CD4-positive, alpha-beta T cell (primary cell): ENCODE data around the gene SYNGR3. TPM values are rescaled to one million over a fixed set of nuclear protein-coding genes. Genes with fewer than 3 reads are reported as not detected.

Source experiments
- ATAC-seq: fragments of 200-7000 bp; cut with Tn5 transposase; one replicate; pipeline ENCODE4 v1.10.0; 2022; ENCODE audit warnings: mild to moderate bottlenecking; ENCODE audit not compliant: poor library complexity
- CTCF ChIA-PET: fragments of 350-600 bp; sonication (Branson Sonifier 250); formaldehyde crosslinking; loops from one replicate; lab custom pipeline; 2021; ENCODE audit warnings: antibody characterized with exemption, inconsistent platforms; lab: Charles Lee
- POLR2A ChIA-PET: fragments of 350-600 bp; sonication (Branson Sonifier 250); formaldehyde crosslinking; loops from one replicate; lab custom pipeline; 2021; ENCODE audit warnings: antibody characterized with exemption, inconsistent platforms; lab: Charles Lee
- DNase-seq, 14 experiments: peaks; one replicate each; pipeline ENCODE4 v3.0.0-alpha.2; 2013 to 2020; ENCODE audit warnings: mixed read lengths in 2 of 14
- H3K27ac ChIP-seq, 2 donors: one replicate each; pipeline versions ENCODE4 v1.5.1 to v1.7.0; 2013; ENCODE audit warnings: low read length in 2 of 2, low read depth in 1 of 2, mild to moderate bottlenecking in 1 of 2
- H3K27me3 ChIP-seq, 2 experiments: 1 replicate in 1 of 2; 2 replicates in 1 of 2; pipeline versions ENCODE4 v1.6.1 to v1.7.0; 2013; ENCODE audit warnings: low read length in 2 of 2, control low read depth in 1 of 2, mild to moderate bottlenecking in 1 of 2, moderate library complexity in 1 of 2; ENCODE audit not compliant: insufficient read depth in 2 of 2, control insufficient read depth in 1 of 2
- H3K36me3 ChIP-seq: one replicate; pipeline ENCODE4 v1.6.1; 2013; ENCODE audit warnings: low read length, control low read depth; ENCODE audit not compliant: insufficient read depth
- H3K4me1 ChIP-seq: one replicate; pipeline ENCODE4 v1.6.1; 2013; ENCODE audit warnings: low read length, control low read depth; ENCODE audit not compliant: insufficient read depth
- H3K4me3 ChIP-seq: one replicate; pipeline ENCODE4 v1.5.1; 2013; ENCODE audit warnings: mild to moderate bottlenecking, low read length, moderate library complexity
- H3K9me3 ChIP-seq, 2 experiments: 1 replicate in 1 of 2; 2 replicates in 1 of 2; pipeline versions ENCODE4 v1.6.1 to v1.7.0; 2013; ENCODE audit warnings: low read length in 2 of 2, mild to moderate bottlenecking in 2 of 2, control low read depth in 1 of 2, moderate library complexity in 1 of 2; ENCODE audit not compliant: control insufficient read depth in 1 of 2, insufficient read depth in 1 of 2
- H3K27ac Mint-ChIP-seq: one replicate; pipeline ENCODE4 v1.8.0; 2020; ENCODE audit warnings: mixed read lengths
- H3K27me3 Mint-ChIP-seq: one replicate; pipeline ENCODE4 v1.8.0; 2021; ENCODE audit warnings: mixed read lengths
- H3K36me3 Mint-ChIP-seq: one replicate; pipeline ENCODE4 v1.8.0; 2021; ENCODE audit warnings: low read depth, mixed read lengths
- H3K4me1 Mint-ChIP-seq: one replicate; pipeline ENCODE4 v1.8.0; 2021; ENCODE audit warnings: low read depth, mixed read lengths
- H3K4me3 Mint-ChIP-seq: one replicate; pipeline ENCODE4 v1.8.0; 2020; ENCODE audit warnings: mild to moderate bottlenecking, mixed read lengths
- H3K9me3 Mint-ChIP-seq: one replicate; pipeline ENCODE4 v1.8.0; 2020; ENCODE audit warnings: mixed read lengths
- CTCF ChIP-seq: fragments of 200-600 bp; IDR thresholded peaks from one replicate; pipeline ENCODE4 v1.8.0; 2022; ENCODE audit warnings: antibody characterized with exemption, mild to moderate bottlenecking
- intact Hi-C, 2 experiments: fragments of 100-400 bp; cut with DNase I in 1 of 2; cut with micrococcal nuclease in 1 of 2; formaldehyde crosslinking; loops; one replicate each; pipeline versions ENCODE4 v1.15.1 to v1.9.0; 2023 to 2025; cut with DNase I, micrococcal nuclease
- total RNA-seq, 174 experiments: library from RNA in 2 of 174; stranded (reverse) in 2 of 174; gene quantifications; one replicate each; pipeline ENCODE4 v1.2.3 and lab custom pipeline; 2021 to 2026

The SYNGR3 gene
- total RNA-seq, 2 experiments from 2014 or later: 3.8 to 3.9 TPM

- ATAC-seq (no peak), DNase-seq (no peak)
- H3K4me1 Mint-ChIP-seq: no peaks in the 10 kb centered on the region
- peaks cover 7% of the 10 kb centered on the region for H3K4me1 ChIP-seq
- H3K27me3 ChIP-seq: no peaks in the 10 kb centered on the region
- H3K4me3 Mint-ChIP-seq: no peak overlapping the region
- no peak overlapping the region for H3K27ac Mint-ChIP-seq
- no peaks in the 10 kb centered on the region for H3K36me3 Mint-ChIP-seq
- no peaks in the 10 kb centered on the region for H3K9me3 Mint-ChIP-seq
- CTCF ChIA-PET: no interaction called here
- TF ChIP-seq CTCF: no peak
- no peak overlapping the region for H3K4me3 ChIP-seq
- no peak overlapping the region for H3K27ac ChIP-seq
- no peaks in the 10 kb centered on the region for H3K27me3 Mint-ChIP-seq
- no peaks in the 10 kb centered on the region for H3K36me3 ChIP-seq
- intact Hi-C loops: no loop called here
- POLR2A ChIA-PET: no interaction called here
- H3K9me3 ChIP-seq: no peaks in the 10 kb centered on the region
These were observed 47.3 kb downstream of the SYNGR3 start for GRCh38 chr16:2037115-2037514.

- DNase-seq: no peak
- no peaks in the 10 kb centered on the region for H3K27me3 Mint-ChIP-seq
- H3K27ac Mint-ChIP-seq: no peak overlapping the region
- Histone ChIP-seq H3K9me3 (no peaks in the 10 kb centered on the region), H3K27ac (no peak overlapping the region), H3K4me1 (peaks cover 7% of the 10 kb centered on the region), H3K4me3 (no peak overlapping the region), H3K27me3 (no peaks in the 10 kb centered on the region), H3K36me3 (no peaks in the 10 kb centered on the region)
- TF ChIP-seq CTCF: no peak
- ChIA-PET POLR2A (no interaction called here), CTCF (no interaction called here)
- no peaks in the 10 kb centered on the region for H3K4me1 Mint-ChIP-seq
- H3K9me3 Mint-ChIP-seq: no peaks in the 10 kb centered on the region
- intact Hi-C loops: no loop called here
- H3K4me3 Mint-ChIP-seq: no peak overlapping the region
- no peak for ATAC-seq
- no peaks in the 10 kb centered on the region for H3K36me3 Mint-ChIP-seq
These were observed 48.0 kb downstream of the SYNGR3 start for GRCh38 chr16:2037647-2038381.

- Mint-ChIP-seq H3K36me3 (no peaks in the 10 kb centered on the region), H3K4me3 (no peak overlapping the region), H3K27me3 (no peaks in the 10 kb centered on the region), H3K9me3 (no peaks in the 10 kb centered on the region), H3K4me1 (no peaks in the 10 kb centered on the region), H3K27ac (no peak overlapping the region)
- Histone ChIP-seq H3K27ac (no peak overlapping the region), H3K9me3 (no peaks in the 10 kb centered on the region), H3K4me3 (no peak overlapping the region), H3K27me3 (no peaks in the 10 kb centered on the region), H3K4me1 (peaks cover 2% of the 10 kb centered on the region), H3K36me3 (peaks cover 2% of the 10 kb centered on the region)
- POLR2A ChIA-PET: no interaction called here
- no peak for DNase-seq
- no peak for TF ChIP-seq CTCF
- ATAC-seq: no peak
- intact Hi-C loops: no loop called here
- CTCF ChIA-PET: no interaction called here
These were observed 48.8 kb downstream of the SYNGR3 start for GRCh38 chr16:2038382-2039231.
